Activated CD8-positive, alpha-beta memory T cell treated with anti-CD3 and anti-CD28 coated beads for 48 hours (primary cell): ENCODE data around the gene ACTN3.
A peak's percentile ranks its signal among the peaks of the same experiment; 100 is the strongest.
"Not testable (repeated sequence)": the region's sequence is repeated elsewhere in the genome, so short reads cannot be mapped to it uniquely, and the experiment has no call there.

ENCODE experiments used
- DNase-seq, 3 experiments: peaks; one replicate each; pipeline ENCODE4 v3.0.0-alpha.2; 2020; ENCODE audit warnings: low read depth in 2 of 3, low spot score in 2 of 3

Gene ACTN3

DNA sequence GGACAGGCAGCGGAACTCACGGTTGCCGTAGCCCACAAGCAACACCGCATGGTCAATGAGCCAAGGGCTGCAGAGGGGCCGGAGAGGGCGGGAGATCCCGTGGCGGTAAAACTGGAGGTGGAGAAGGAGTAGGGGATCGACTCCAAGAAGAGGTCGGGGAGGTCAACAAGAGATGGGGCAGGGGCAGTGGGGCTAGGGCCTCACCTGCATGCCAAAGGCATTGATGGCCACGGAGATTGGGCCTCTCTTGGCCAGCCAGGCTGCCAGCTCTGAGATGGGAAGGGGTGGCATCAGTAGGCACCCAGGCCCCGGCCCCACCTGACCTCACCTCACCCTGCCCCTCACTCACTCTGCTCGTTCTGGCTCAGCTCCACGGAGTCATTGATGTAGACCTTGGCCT, 17.8 kb downstream of the ACTN3 start:
- DNase-seq = no peak

DNA sequence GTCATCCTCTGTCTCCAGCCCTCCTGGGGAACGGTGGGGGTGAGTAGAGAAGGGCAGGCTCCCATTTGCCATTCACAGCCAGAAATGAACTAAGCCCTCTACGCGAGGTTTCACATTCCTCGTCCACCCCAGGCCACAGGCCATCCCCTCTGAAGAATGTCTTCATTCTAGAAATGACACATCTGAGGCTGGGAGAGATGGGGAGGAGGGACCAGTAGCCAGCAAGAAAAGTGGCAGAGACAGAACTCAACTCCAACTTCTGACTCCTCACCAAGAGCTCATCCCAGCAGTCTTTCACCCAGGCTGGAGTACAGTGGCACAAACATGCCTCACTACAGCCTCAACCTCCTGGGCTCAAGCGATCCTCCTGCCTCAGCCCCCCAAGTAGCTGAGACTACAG, 18.3 kb downstream of the ACTN3 start:
- no peak for DNase-seq

DNA sequence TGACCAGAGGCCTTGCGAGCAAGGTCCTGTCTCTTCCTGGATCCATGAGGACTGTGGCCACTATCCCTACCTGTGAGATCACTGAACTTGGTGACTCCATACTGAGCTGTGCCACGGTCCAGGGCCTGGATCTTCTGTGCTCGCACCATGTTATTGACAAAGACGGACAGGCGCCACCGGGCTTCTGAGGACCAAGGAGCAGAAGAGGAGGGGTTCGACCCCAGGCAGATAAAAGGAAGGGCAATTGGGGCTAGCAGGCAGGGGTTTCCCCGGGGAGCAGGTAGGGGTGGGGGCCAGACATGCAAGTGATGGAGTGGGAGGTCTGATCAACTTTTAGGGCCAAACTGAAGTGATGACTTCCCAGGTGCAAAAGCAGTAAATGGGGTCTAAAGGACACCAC, 19.5 kb downstream of the ACTN3 start:
- no peak for DNase-seq

DNA sequence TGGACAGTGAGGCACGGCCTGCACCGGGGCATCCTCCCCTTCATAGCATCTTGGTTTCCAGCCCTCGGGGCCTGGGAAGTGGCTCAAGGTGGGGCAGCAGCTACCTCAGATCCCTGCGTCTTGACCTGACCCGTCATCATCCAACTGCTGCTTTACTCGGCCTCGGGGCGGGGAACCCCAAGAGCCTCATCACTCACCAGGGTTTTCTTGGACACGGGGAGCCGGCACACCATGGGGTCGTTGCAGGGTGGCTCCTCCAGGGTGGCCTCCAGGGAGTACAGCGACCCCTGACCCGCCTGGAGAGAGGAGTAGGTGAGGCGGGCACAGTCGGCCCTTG, 21.1 kb downstream of the ACTN3 start:
- DNase-seq = no peak

DNA sequence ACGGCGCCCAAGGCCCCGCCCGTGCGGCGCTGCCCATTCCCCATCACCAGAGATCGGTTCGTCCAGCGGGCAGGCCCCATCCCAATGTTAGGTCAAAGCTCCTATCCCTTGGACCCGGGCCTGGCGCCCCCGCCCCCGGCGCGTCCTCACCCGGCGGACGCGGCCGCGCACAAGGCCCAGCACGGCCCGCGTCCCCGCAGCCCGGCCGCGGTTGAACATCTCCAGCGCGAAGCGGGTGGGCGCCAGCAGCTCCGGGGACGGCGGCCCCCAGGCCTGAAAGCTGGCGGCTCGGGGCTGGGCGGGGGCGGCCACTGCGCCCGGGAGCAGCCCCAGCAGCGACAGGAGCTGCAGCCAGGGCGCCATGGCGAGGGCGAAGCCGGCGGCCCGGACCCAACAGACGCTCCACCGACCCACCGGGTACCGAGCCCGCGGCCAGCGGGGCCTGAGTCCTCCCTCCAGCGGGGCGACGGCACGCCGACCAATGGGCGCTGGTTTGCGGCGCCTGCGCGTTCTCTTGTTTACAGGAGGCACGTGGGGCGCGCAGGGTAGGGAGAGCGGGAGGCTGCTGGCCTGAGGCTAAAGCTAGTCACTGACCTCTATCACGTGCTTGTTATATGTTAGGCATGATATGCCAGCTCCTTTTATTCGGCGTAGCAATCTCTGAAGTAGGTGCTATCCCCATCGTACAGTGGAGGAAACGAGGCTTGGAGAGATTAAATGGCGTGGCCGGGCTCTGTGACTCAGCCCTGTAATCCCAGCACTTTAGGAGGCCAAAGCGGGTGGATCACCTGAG, 21.6 kb downstream of the ACTN3 start, which contains the start of gene CTSF:
Gene CTSF (minus strand): TSS at position 483 of the 793 bp plus-strand sequence. CDS start 120 bp downstream, at position 363.
- peak; percentile 45 to 57 (median 47) for DNase-seq

DNA sequence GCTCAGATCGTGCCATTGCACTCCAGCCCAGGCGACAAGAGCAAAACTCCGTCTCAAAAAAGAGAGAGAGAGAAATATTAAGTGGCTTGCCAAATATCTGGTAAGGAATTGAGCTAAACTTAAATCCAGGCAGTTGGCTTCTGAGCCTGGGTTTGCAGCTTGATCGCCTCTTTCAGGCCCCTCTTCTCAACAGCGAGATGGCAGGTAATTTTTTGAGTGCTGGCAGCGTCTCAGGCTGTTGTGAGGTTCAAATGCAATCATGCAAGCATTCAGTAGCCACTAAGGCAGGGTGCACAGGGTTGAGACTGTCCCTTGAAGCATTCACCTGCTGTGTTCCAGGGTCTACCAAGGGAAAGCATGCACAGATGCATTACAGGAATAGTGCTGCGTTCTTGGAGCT, 22.4 kb downstream of the ACTN3 start:
- no peak for DNase-seq

DNA sequence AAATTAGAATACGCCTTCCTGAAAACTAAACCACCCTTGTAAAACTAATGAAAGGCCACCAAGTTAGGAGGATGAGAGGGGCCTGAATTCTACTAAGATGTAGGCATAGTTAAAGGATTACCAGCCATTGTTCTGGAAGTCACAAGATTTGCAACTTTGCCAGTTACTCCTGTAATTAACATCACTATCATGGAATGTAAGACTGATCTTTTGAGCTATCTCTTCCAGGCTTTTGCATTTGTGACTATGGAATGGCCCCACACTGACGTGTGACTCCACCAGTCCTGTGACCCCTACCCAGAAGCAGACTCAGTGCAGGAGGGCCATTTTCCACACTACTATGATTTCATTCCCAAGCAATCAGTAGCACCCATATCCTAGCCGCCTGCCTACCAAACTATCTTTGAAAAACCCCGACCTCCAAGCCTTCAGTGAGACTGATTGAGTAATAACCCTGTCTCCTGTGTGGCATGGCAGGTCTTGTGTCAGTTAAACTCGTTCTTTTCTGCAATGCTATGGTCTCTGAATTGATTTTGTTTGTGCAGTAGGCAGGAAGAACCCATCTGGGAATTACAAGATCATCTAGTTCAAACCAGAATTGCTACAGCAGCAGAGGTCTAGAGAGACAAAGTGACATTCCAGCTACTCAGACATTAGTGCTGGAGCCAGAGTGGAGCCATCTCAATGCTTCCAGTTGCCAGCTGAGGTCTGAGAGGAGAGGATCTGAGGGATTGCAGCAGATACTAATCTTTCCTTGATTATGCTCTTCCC, 23.6 kb downstream of the ACTN3 start:
- no peak for DNase-seq

DNA sequence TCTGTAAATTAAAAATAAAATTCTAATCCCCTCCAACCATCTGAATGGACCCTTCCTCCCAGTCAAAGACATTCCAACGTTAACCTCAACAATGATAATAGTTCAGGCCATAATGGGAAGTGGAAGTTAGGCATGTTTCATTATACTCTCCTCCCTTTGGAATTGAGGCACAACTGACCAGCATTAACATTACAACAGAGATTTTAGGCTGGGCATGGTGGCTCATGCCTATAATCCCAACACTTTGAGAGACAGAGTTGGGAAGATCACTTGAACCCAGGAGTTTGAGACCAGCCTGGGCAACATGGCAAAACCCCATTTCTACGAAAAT, 24.1 kb downstream of the ACTN3 start:
- DNase-seq = no peak

DNA sequence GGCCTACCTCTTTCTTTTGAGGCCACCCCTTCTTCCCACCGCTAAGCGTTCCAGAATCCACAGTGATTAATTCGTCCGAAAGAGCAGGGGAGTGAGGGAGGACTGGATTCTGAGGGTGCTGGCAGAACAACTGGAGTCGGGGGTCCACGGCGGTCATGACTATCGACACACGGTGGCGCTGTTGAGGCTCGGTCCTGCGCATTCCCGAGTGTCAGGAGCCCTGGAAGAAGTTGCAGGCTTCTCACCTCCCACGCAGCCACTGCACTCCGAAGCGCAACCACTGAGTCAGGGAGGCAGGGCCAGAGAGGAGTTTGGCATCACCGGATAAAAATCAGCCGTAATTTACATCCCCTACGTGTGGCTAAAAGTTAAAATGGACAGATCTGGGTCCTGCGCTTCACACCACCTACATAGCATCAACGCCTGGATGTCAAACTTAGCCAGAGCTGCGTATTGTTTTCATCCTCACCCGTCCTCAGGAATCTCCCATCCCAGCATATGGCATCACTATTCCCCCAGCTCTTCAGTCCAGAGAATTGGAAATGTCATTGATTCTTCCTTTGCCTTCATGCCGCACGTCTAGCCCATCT, 32.4 kb downstream of the ACTN3 start:
- DNase-seq = peak; percentile 64 to 87 (median 77)

DNA sequence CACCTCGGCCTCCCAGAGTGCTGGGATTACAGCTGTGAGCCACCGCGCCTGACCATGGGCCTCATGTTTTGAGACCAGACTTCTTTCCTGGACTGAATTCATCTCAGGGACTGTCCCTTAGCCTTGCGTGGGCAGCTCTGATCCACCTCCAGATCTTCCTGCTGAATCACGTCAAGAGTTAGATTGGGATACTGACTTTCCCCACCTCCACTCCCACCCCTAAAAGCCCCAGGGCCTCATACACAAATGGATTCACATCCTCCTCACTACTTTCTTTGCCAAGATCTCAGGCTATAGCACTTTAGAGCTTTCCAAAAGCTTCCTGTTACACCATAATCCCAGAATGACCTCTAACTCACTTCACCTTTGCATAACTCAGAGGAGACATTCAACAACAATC, 34.1 kb downstream of the ACTN3 start:
- DNase-seq = no peak

DNA sequence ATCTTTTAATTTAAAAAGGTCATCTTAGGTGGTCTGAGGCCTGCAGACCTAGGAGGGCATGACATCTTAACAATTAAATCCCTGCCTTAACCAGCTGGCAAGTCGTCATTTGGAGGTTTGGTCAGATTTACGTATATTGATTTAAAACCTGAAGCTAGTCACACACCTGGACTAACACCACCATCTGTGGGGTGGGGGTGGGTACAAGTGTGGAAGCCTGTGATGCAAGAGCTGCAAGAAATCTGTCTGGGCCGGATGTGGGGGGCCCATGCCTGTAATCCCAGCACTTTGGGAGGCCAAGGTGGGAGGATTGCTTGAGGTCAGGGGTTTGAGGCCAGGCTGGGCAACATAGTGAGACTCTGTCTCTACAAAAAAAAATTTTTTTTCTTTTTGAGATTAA, 34.6 kb downstream of the ACTN3 start:
- DNase-seq = no peak

DNA sequence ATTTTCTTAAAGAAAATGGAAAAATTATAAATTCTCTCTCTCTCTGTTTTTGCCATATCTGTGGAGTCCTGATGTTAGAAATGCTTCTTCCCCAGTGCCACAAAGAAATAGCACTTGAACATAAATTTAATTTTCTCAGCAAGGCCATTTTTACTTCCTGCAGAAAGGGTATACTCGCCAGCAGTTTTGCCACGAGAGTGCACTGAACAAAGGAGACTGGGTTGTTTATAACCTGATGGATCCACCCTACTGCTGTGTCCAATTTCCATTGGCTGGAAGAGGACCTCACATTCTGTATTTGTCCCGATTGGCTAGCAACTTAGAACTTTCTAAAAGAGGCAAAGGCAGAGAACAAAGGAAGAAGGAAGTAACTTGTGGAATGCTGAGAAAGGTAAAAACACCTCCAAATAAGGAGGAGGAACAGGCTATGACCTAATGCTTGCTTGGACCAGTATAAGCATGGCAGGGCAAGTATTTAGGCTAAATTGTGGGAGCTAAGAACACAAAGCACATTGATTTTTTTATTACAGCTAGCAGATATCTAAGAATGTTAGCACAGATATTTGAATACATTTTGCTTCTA, 36.0 kb downstream of the ACTN3 start:
- DNase-seq = not testable (repeated sequence)

DNA sequence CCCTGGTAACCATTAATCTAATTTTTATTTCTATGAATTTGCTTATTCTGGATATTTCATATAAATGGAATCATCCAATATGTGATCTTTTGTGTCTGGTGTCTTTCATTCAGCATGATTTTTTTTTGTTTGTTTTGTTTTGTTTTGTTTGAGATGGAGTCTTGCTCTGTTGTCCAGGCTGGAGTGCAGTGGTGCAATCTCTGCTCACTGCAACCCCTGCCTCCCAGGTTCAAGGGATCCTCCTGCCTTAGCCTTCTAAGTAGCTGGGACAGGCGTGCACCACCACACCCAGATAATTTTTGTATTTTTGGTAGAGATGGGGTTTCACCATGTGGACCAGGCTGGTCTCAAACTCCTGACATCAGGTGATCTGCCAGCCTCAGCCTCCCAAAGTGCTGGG, 38.7 kb downstream of the ACTN3 start:
- not testable (repeated sequence) for DNase-seq

DNA sequence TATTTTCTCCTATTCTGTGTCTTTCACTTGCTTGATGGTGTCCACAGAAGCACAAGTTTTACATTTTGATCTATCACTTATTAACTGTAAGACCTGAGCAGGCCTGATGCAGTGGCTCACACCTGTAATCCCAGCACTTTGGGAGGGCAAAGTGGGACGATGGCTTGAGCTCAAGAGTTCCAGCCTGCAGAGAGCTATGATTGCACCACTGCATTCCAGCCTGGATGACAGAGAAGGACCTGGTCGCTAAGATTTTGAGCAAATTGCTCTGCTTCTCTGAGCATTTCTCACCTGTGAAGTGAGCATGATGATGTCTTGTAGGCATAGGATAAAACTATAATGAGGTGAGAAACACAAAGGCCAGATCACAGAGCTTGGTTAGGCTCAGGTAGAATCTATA, 39.4 kb downstream of the ACTN3 start:
- no peak for DNase-seq

DNA sequence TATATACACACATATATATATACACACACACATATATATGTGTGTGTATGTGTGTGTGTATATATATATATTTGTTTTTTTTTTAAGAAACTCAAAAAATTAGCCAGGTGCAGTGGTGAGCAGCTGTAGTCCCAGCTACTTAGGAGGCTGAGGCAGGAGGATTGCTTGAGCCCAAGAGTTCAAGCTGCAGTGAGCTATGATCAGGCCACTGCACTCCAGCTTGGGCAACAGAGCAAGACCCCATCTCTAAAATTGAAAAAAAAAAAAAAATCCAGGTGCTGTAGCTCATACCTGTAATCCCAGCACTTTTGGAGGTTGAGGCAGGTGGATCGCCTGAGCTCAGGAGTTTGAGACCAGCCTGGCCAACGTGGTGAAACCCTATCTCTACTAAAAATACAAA, 42.6 kb downstream of the ACTN3 start:
- DNase-seq = not testable (repeated sequence)

DNA sequence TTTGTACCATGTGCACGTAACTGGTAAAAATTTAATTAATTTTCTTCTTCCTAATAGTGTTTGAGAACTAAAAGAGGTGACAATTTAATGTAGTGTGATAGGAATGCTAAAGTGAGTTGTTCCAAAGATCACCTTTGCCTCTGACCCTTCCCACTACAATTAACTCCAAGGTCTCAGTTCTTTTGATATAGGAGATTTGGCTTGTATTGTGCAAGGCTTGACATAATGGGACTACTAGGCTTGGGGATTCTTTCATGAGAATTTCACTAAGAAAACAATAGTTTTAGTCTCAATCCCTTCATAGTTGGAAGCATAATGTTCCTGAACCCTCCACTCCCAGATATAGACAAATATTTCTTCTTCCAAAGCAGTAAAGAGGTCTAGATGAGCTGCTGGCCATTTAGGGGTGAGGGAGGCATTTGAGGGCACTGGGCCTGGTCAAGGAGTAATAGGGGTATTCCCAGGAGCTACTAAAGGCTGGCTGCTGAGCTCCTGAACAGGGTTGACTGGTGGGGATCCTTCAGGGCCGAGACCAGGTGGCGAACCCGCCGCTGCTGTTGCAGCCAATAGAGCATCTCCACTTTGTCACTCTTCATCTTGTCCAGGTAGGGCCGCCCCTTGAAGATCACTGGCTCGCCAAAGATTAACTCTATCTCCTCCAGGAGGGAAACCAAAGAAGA, 43.4 kb downstream of the ACTN3 start:
- DNase-seq = no peak

DNA sequence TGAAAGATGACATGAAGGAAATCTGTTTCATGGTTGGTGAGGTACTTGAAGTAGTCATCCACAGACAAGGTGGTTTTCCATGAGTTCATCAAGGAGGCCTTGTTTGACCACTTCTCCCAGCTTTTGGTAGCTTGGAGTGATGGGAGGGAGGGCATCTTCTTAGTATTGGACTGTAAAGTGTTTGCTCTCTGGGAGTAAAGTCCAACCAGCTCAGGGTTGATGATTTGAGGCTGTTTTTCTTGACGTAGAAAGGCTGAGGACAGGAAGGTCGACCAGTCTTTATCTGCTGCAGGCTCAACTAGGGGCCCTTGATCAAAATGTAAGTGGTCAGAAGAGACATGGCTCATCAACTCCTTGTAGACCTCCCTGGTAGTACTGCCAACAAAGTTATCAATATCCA, 44.5 kb downstream of the ACTN3 start:
- no peak for DNase-seq

DNA sequence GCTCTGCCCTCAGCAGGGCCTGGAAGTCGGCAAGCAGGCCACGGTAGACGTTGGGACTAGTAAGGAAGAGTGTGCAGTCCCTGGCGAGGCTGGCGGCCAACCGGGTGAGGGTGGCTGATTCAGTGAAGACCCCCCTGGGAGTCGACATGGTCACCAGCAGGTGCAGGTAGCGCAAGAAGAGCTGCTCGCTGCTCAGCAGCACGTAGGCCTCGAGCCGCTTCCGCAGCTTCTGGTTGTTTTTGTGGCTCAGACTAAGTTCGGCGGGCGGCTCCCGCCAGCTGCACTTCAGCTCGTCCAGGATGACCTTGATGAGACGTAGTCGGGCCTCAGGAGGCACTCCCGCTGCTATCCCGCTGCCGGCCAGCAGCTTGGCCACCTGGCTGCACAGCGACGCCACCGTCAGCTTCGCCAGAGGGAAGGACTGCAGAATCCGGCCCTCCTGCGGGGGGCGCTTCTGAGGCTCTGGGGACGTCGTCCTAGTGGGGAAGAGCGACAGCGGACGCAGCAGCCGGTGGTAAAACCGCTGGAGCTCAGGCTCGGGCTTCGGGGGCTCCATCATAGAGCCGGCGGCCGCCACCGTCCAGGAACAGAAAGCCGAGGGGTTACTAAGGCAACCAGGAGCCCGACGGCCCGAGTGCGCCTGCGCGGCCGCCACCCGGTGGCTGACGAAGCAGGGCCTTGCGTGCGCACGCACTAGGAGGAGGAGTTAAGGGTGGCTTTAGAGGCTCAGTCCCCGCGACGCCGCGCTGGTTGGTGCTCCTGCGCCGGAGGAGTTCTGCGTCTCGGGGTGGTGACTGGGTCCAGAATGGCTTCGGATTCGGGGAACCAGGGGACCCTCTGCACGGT, 46.0 kb downstream of the ACTN3 start, which contains the start of the genes CCDC87 and CCS:
Gene CCDC87 (minus strand): TSS at position 607 of the 846 bp plus-strand sequence. CDS start 48 bp downstream, at position 559.
Gene CCS (plus strand): TSS at position 729 of the 846 bp plus-strand sequence. CDS start 77 bp downstream, at position 806.
- DNase-seq = peak; percentile 93 to 98 (median 97)

DNA sequence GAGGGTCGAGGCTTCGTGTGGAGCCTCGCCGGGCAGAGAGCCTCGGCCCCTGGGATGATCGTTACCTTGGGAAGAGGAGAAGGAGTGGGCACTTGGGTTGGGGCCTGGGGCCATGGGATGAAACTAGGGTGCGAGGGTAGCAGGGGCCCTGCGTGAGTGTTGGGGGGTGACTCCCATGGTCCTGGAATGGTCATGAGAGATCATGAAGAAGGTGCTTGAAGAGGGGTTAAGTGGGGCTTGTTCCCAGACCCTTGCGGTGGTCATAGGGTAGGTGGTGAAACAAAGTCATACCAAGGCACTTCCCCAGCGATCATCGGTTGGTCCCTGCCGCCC, 46.6 kb downstream of the ACTN3 start:
- no peak for DNase-seq

DNA sequence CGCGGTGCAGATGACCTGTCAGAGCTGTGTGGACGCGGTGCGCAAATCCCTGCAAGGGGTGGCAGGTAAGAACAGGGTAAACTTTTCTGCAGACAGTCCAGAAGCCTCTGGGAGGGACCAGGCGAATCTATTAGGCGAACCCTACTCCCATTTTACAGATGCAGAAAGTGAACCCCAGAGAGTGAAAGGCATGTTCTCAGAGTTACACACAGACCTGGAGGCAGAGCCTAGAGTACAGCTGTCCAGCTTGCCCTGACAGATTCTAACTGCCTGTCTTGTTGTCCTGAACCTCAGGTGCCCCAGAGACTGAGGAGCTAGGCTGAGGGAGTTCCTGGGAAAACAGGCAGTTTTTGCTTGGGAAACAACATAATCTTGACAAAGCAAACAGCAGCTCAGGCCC, 46.9 kb downstream of the ACTN3 start:
- DNase-seq = no peak
